WTC11 (cell line): ENCODE data around the gene CIT. TPM values are rescaled to one million over a fixed set of nuclear protein-coding genes. Genes with fewer than 3 reads are reported as not detected.

Source experiments
- ATAC-seq: fragments of 200-7000 bp; cut with Tn5 transposase; 2 replicates; pipeline ENCODE4 v1.10.0; 2021; ENCODE audit warnings: mild to moderate bottlenecking, moderate library complexity
- CTCF ChIA-PET: fragments of 300-600 bp; sonication (Branson Sonifier 250); formaldehyde crosslinking; loops from one replicate; lab custom pipeline; 2021; ENCODE audit warnings: antibody characterized with exemption; lab: Charles Lee
- POLR2A ChIA-PET: fragments of 350-600 bp; sonication (Branson Sonifier 250); formaldehyde crosslinking; loops from one replicate; lab custom pipeline; 2021; ENCODE audit warnings: antibody characterized with exemption; lab: Charles Lee
- DNase-seq: peaks from one replicate; pipeline ENCODE4 v3.0.0; 2021; ENCODE audit warnings: low spot score
- H3K27ac Mint-ChIP-seq: 2 replicates; pipeline ENCODE4 v1.8.0; 2021; ENCODE audit warnings: mixed read lengths
- H3K27me3 Mint-ChIP-seq: 2 replicates; pipeline ENCODE4 v1.8.0; 2021; ENCODE audit warnings: low read depth, mild to moderate bottlenecking, moderate library complexity, mixed read lengths
- H3K36me3 Mint-ChIP-seq: 2 replicates; pipeline ENCODE4 v1.8.0; 2021; ENCODE audit warnings: mixed read lengths
- H3K4me1 Mint-ChIP-seq: 2 replicates; pipeline ENCODE4 v1.8.0; 2022; ENCODE audit warnings: mixed read lengths
- H3K4me3 Mint-ChIP-seq: 2 replicates; pipeline ENCODE4 v1.8.0; 2021; ENCODE audit warnings: mild to moderate bottlenecking, moderate library complexity, mixed read lengths
- H3K9me3 Mint-ChIP-seq: 2 replicates; pipeline ENCODE4 v1.8.0; 2021; ENCODE audit warnings: mixed read lengths
- ATF1 ChIP-seq: sonication (generic); formaldehyde crosslinking; IDR thresholded peaks from 2 replicates; pipeline ENCODE4 v1.8.1; 2023; ENCODE audit warnings: mild to moderate bottlenecking, moderate library complexity, missing genetic modification reagents
- CREM ChIP-seq: sonication (generic); formaldehyde crosslinking; IDR thresholded peaks from 2 replicates; pipeline ENCODE4 v1.8.1; 2022; ENCODE audit warnings: mild to moderate bottlenecking, missing genetic modification reagents, moderate library complexity
- E2F4 ChIP-seq: sonication (generic); formaldehyde crosslinking; IDR thresholded peaks from 2 replicates; pipeline ENCODE4 v1.8.1; 2022; ENCODE audit warnings: low read depth, mild to moderate bottlenecking, moderate library complexity, missing genetic modification reagents, borderline replicate concordance
- ELF4 ChIP-seq: sonication (generic); formaldehyde crosslinking; IDR thresholded peaks from 2 replicates; pipeline ENCODE4 v1.8.1; 2022; ENCODE audit warnings: low read depth, mild to moderate bottlenecking, moderate library complexity, missing genetic modification reagents
- IRF1 ChIP-seq: sonication (generic); formaldehyde crosslinking; IDR thresholded peaks from 2 replicates; pipeline ENCODE4 v1.8.0; 2023; ENCODE audit warnings: missing genetic modification reagents
- JUN ChIP-seq: sonication (generic); formaldehyde crosslinking; IDR thresholded peaks from 2 replicates; pipeline ENCODE4 v1.8.0; 2023; ENCODE audit warnings: mild to moderate bottlenecking, missing genetic modification reagents
- NR3C1 ChIP-seq: sonication (generic); formaldehyde crosslinking; conservative IDR thresholded peaks from 2 replicates; pipeline ENCODE4 v1.8.1; 2023; ENCODE audit warnings: low read depth, mild to moderate bottlenecking, missing genetic modification reagents
- SMAD4 ChIP-seq: sonication (generic); formaldehyde crosslinking; IDR thresholded peaks from 2 replicates; pipeline ENCODE4 v1.8.0; 2022; ENCODE audit warnings: mild to moderate bottlenecking, missing genetic modification reagents
- ZBTB21 ChIP-seq: sonication (generic); formaldehyde crosslinking; IDR thresholded peaks from 2 replicates; pipeline ENCODE4 v1.8.1; 2023; ENCODE audit warnings: mild to moderate bottlenecking, missing genetic modification reagents, borderline replicate concordance
- ZBTB43 ChIP-seq: sonication (generic); formaldehyde crosslinking; IDR thresholded peaks from 2 replicates; pipeline ENCODE4 v1.8.1; 2023; ENCODE audit warnings: mild to moderate bottlenecking, missing genetic modification reagents
- ZNF219 ChIP-seq: sonication (generic); formaldehyde crosslinking; IDR thresholded peaks from 2 replicates; pipeline ENCODE4 v1.8.0; 2023; ENCODE audit warnings: missing genetic modification reagents, mild to moderate bottlenecking, borderline replicate concordance
- ZNF425 ChIP-seq: fragments of 250-450 bp; sonication (Bioruptor Pico); conservative IDR thresholded peaks from 2 replicates; pipeline ENCODE4 v1.9.0; 2021; ENCODE audit warnings: mild to moderate bottlenecking
- ZSCAN18 ChIP-seq: fragments of 250-450 bp; sonication (Bioruptor Pico); IDR thresholded peaks from 2 replicates; pipeline ENCODE4 v2.1.2; 2022; ENCODE audit warnings: mild to moderate bottlenecking, moderate library complexity
- total RNA-seq: library from RNA; stranded (reverse); gene quantifications from 3 replicates; pipeline ENCODE4 v1.2.3, GENCODE V29; 2021
- TF ChIP-seq, protein P1 (sequence below): sonication (generic); formaldehyde crosslinking; IDR thresholded peaks from 2 replicates; pipeline ENCODE4 v1.8.0; 2023; ENCODE audit warnings: missing genetic modification reagents, mild to moderate bottlenecking, borderline replicate concordance
- TF ChIP-seq, protein P2 (sequence below): sonication (generic); formaldehyde crosslinking; conservative IDR thresholded peaks from 2 replicates; pipeline ENCODE4 v1.8.1; 2023; ENCODE audit warnings: mild to moderate bottlenecking, low read depth, missing genetic modification reagents, moderate library complexity
- TF ChIP-seq, protein P3 (sequence below): sonication (generic); formaldehyde crosslinking; IDR thresholded peaks from 2 replicates; pipeline ENCODE4 v1.8.0; 2023; ENCODE audit warnings: mild to moderate bottlenecking, missing genetic modification reagents

Gene CIT
- total RNA-seq, 1 experiment from 2014 or later, result 65.4 TPM

DNA sequence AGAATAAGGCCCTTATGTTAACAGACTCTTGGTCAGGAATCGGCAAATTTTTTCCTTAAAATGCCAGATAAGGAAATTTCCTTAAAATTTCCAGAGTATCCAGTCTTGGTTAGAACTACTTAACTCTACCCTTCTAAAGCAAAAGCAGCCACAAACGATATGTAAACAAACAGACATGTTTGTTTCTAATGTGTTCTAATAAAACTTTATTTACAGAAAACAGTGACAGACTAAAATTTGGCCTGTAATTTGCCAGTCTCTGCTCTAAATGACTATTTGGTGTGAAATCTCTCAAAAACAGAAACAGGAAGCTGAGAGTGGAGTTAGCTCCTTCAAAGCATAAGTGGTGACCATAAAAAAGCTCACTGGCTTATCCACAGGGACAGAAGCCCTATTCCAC lies 131.0 kb downstream of the CIT start (continued):
- TF ChIP-seq, protein P1, sequence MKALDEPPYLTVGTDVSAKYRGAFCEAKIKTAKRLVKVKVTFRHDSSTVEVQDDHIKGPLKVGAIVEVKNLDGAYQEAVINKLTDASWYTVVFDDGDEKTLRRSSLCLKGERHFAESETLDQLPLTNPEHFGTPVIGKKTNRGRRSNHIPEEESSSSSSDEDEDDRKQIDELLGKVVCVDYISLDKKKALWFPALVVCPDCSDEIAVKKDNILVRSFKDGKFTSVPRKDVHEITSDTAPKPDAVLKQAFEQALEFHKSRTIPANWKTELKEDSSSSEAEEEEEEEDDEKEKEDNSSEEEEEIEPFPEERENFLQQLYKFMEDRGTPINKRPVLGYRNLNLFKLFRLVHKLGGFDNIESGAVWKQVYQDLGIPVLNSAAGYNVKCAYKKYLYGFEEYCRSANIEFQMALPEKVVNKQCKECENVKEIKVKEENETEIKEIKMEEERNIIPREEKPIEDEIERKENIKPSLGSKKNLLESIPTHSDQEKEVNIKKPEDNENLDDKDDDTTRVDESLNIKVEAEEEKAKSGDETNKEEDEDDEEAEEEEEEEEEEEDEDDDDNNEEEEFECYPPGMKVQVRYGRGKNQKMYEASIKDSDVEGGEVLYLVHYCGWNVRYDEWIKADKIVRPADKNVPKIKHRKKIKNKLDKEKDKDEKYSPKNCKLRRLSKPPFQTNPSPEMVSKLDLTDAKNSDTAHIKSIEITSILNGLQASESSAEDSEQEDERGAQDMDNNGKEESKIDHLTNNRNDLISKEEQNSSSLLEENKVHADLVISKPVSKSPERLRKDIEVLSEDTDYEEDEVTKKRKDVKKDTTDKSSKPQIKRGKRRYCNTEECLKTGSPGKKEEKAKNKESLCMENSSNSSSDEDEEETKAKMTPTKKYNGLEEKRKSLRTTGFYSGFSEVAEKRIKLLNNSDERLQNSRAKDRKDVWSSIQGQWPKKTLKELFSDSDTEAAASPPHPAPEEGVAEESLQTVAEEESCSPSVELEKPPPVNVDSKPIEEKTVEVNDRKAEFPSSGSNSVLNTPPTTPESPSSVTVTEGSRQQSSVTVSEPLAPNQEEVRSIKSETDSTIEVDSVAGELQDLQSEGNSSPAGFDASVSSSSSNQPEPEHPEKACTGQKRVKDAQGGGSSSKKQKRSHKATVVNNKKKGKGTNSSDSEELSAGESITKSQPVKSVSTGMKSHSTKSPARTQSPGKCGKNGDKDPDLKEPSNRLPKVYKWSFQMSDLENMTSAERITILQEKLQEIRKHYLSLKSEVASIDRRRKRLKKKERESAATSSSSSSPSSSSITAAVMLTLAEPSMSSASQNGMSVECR (CRISPR knock-in tag), result no peak

GRCh38 chr12:119744900-119745606 lies 132.1 kb downstream of the CIT start:
- ChIA-PET CTCF (no interaction called here), POLR2A (no interaction called here)
- no peaks in the 10 kb centered on the region for H3K4me1 Mint-ChIP-seq
- DNase-seq (no peak), ATAC-seq (no peak)
- no peaks in the 10 kb centered on the region for H3K27me3 Mint-ChIP-seq
- TF ChIP-seq ZNF425 (CRISPR knock-in tag) (no peak), CREM (no peak), E2F4 (CRISPR knock-in tag) (no peak), JUN (CRISPR knock-in tag) (no peak), ZNF219 (CRISPR knock-in tag) (no peak), ATF1 (CRISPR knock-in tag) (no peak), SMAD4 (CRISPR knock-in tag) (no peak), ZBTB21 (CRISPR knock-in tag) (no peak), ZBTB43 (CRISPR knock-in tag) (no peak), NR3C1 (CRISPR knock-in tag) (no peak), IRF1 (CRISPR knock-in tag) (no peak), ELF4 (CRISPR knock-in tag) (no peak), ZSCAN18 (CRISPR knock-in tag) (no peak)
- TF ChIP-seq, protein P2, sequence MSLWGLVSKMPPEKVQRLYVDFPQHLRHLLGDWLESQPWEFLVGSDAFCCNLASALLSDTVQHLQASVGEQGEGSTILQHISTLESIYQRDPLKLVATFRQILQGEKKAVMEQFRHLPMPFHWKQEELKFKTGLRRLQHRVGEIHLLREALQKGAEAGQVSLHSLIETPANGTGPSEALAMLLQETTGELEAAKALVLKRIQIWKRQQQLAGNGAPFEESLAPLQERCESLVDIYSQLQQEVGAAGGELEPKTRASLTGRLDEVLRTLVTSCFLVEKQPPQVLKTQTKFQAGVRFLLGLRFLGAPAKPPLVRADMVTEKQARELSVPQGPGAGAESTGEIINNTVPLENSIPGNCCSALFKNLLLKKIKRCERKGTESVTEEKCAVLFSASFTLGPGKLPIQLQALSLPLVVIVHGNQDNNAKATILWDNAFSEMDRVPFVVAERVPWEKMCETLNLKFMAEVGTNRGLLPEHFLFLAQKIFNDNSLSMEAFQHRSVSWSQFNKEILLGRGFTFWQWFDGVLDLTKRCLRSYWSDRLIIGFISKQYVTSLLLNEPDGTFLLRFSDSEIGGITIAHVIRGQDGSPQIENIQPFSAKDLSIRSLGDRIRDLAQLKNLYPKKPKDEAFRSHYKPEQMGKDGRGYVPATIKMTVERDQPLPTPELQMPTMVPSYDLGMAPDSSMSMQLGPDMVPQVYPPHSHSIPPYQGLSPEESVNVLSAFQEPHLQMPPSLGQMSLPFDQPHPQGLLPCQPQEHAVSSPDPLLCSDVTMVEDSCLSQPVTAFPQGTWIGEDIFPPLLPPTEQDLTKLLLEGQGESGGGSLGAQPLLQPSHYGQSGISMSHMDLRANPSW (CRISPR knock-in tag), result no peak
- TF ChIP-seq, protein P3, sequence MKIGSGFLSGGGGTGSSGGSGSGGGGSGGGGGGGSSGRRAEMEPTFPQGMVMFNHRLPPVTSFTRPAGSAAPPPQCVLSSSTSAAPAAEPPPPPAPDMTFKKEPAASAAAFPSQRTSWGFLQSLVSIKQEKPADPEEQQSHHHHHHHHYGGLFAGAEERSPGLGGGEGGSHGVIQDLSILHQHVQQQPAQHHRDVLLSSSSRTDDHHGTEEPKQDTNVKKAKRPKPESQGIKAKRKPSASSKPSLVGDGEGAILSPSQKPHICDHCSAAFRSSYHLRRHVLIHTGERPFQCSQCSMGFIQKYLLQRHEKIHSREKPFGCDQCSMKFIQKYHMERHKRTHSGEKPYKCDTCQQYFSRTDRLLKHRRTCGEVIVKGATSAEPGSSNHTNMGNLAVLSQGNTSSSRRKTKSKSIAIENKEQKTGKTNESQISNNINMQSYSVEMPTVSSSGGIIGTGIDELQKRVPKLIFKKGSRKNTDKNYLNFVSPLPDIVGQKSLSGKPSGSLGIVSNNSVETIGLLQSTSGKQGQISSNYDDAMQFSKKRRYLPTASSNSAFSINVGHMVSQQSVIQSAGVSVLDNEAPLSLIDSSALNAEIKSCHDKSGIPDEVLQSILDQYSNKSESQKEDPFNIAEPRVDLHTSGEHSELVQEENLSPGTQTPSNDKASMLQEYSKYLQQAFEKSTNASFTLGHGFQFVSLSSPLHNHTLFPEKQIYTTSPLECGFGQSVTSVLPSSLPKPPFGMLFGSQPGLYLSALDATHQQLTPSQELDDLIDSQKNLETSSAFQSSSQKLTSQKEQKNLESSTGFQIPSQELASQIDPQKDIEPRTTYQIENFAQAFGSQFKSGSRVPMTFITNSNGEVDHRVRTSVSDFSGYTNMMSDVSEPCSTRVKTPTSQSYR (CRISPR knock-in tag), result no peak
- H3K27ac Mint-ChIP-seq, result no peak overlapping the region
- H3K36me3 Mint-ChIP-seq, result peaks cover 79% of the 10 kb centered on the region
- H3K4me3 Mint-ChIP-seq, result no peak overlapping the region
- H3K9me3 Mint-ChIP-seq, result peaks cover 29% of the 10 kb centered on the region
